Ishikawa (cell line): ENCODE data around the gene ZNHIT1.

ENCODE experiments used
- CEBPB ChIP-seq: IDR thresholded peaks from 2 replicates; pipeline ENCODE4 v1.6.1; 2012
- CREB1 ChIP-seq: IDR thresholded peaks from 2 replicates; pipeline ENCODE4 v1.6.1; 2012; ENCODE audit warnings: low read depth
- EGR1 ChIP-seq: IDR thresholded peaks from 2 replicates; pipeline ENCODE4 v1.6.1; 2012
- EP300 ChIP-seq: IDR thresholded peaks from 2 replicates; pipeline ENCODE4 v1.6.1; 2012; ENCODE audit warnings: borderline replicate concordance
- FOXM1 ChIP-seq: IDR thresholded peaks from 2 replicates; pipeline ENCODE4 v1.6.1; 2012; ENCODE audit warnings: low read depth, borderline replicate concordance
- NFIC ChIP-seq: IDR thresholded peaks from 2 replicates; pipeline ENCODE4 v1.6.1; 2012
- RAD21 ChIP-seq: IDR thresholded peaks from 2 replicates; pipeline ENCODE4 v1.6.1; 2012; ENCODE audit warnings: low read depth
- TAF1 ChIP-seq: IDR thresholded peaks from 2 replicates; pipeline ENCODE4 v1.6.1; 2012; ENCODE audit warnings: low read depth, mild to moderate bottlenecking
- TCF12 ChIP-seq: IDR thresholded peaks from 2 replicates; pipeline ENCODE4 v1.6.1; 2012; ENCODE audit warnings: low read depth
- TEAD4 ChIP-seq: IDR thresholded peaks from 2 replicates; pipeline ENCODE4 v1.6.1; 2012
- YY1 ChIP-seq: IDR thresholded peaks from 2 replicates; pipeline ENCODE4 v1.6.1; 2012; ENCODE audit warnings: low read depth
- ZBTB7A ChIP-seq: IDR thresholded peaks from 2 replicates; pipeline ENCODE4 v1.6.1; 2012; ENCODE audit warnings: low read depth
- TF ChIP-seq, protein P1 (sequence below): IDR thresholded peaks from 2 replicates; pipeline ENCODE4 v1.6.1; 2012
- TF ChIP-seq, protein P2 (sequence below): IDR thresholded peaks from 2 replicates; pipeline ENCODE4 v1.6.1; 2012; ENCODE audit warnings: low read depth, mild to moderate bottlenecking
- TF ChIP-seq, protein P3 (sequence below): IDR thresholded peaks from 2 replicates; pipeline ENCODE4 v1.6.1; 2012

Gene ZNHIT1

DNA sequence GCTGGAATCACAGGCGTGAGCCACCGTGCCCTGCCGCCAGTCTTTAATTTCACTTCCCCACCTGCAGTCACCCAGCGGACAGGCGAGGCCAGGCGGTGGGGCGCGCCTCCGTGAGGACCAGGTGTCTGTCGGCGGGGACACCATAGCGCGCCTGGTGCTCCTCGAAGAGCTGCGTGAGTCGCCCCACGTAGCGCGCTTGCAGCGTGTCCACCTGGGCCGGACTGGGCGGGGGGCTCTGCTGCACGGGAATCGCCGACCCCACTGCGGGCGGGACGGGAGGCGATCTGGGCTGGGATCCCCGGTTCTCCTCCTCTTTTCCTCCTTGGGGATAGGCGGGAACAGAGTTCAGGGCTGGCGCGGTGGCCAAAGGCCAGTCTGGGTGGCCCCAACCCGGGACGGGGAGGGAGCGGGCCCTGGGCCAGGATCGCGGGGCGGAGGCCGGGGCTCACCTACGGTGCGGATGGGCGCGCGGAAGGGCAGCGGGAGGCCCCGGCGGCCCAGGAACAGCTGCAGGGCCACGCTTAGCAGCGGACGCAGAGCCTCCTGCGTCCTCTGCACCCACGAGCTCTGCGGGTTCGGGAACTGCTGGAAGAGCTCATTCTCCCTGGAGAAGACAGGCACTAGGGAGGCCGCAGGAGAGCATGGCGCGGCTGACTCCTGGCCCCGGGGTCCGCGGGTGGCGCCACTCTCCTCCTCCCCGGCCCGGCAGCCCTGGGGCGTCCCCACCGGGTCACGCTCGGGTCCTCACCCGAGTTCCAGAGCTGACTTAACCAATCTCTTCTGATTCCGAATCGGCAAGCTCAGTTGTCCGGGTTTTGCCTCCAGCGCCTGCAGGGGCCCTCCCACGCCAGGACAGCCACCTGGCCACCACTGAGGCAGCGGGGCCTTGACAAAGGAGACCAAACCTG lies 16.0 kb upstream of the ZNHIT1 start:
- TF ChIP-seq, protein P1, sequence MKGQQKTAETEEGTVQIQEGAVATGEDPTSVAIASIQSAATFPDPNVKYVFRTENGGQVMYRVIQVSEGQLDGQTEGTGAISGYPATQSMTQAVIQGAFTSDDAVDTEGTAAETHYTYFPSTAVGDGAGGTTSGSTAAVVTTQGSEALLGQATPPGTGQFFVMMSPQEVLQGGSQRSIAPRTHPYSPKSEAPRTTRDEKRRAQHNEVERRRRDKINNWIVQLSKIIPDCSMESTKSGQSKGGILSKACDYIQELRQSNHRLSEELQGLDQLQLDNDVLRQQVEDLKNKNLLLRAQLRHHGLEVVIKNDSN, result no peak
- TF ChIP-seq EP300, result no peak
- TF ChIP-seq, protein P2, sequence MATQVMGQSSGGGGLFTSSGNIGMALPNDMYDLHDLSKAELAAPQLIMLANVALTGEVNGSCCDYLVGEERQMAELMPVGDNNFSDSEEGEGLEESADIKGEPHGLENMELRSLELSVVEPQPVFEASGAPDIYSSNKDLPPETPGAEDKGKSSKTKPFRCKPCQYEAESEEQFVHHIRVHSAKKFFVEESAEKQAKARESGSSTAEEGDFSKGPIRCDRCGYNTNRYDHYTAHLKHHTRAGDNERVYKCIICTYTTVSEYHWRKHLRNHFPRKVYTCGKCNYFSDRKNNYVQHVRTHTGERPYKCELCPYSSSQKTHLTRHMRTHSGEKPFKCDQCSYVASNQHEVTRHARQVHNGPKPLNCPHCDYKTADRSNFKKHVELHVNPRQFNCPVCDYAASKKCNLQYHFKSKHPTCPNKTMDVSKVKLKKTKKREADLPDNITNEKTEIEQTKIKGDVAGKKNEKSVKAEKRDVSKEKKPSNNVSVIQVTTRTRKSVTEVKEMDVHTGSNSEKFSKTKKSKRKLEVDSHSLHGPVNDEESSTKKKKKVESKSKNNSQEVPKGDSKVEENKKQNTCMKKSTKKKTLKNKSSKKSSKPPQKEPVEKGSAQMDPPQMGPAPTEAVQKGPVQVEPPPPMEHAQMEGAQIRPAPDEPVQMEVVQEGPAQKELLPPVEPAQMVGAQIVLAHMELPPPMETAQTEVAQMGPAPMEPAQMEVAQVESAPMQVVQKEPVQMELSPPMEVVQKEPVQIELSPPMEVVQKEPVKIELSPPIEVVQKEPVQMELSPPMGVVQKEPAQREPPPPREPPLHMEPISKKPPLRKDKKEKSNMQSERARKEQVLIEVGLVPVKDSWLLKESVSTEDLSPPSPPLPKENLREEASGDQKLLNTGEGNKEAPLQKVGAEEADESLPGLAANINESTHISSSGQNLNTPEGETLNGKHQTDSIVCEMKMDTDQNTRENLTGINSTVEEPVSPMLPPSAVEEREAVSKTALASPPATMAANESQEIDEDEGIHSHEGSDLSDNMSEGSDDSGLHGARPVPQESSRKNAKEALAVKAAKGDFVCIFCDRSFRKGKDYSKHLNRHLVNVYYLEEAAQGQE, result no peak
- no peak for TF ChIP-seq ZBTB7A
- TF ChIP-seq, protein P3, sequence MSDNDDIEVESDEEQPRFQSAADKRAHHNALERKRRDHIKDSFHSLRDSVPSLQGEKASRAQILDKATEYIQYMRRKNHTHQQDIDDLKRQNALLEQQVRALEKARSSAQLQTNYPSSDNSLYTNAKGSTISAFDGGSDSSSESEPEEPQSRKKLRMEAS, result no peak
- no peak for TF ChIP-seq TAF1
- TF ChIP-seq EGR1, result no peak
- no peak for TF ChIP-seq CREB1
- no peak for TF ChIP-seq TCF12
- no peak for TF ChIP-seq TEAD4
- no peak for TF ChIP-seq FOXM1
- TF ChIP-seq CEBPB, result no peak
- TF ChIP-seq YY1, result no peak
- TF ChIP-seq NFIC, result no peak

DNA sequence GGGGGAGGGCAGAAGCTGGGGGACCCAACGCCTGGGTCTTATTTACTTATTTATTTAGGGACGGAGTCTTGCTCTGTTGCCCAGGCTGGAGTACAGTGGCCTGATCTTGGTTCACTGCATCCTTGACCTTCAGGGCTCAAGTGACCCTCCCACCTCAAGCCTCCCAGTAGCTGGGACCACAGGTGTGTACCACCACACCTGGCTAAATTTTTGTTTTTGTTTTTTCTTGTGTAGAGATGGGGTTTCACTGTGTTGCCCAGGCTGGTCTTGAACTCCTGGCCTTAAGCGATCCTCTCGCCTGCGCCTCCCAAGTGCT lies 15.4 kb upstream of the ZNHIT1 start:
- TF ChIP-seq EGR1 (no peak), EP300 (no peak), CREB1 (no peak), RAD21 (no peak), TEAD4 (no peak), TAF1 (no peak), ZBTB7A (no peak), FOXM1 (no peak), TCF12 (no peak), NFIC (no peak), CEBPB (no peak), YY1 (no peak)
- TF ChIP-seq, protein P3, result no peak
- TF ChIP-seq, protein P2, result no peak
- TF ChIP-seq, protein P1, result no peak

DNA sequence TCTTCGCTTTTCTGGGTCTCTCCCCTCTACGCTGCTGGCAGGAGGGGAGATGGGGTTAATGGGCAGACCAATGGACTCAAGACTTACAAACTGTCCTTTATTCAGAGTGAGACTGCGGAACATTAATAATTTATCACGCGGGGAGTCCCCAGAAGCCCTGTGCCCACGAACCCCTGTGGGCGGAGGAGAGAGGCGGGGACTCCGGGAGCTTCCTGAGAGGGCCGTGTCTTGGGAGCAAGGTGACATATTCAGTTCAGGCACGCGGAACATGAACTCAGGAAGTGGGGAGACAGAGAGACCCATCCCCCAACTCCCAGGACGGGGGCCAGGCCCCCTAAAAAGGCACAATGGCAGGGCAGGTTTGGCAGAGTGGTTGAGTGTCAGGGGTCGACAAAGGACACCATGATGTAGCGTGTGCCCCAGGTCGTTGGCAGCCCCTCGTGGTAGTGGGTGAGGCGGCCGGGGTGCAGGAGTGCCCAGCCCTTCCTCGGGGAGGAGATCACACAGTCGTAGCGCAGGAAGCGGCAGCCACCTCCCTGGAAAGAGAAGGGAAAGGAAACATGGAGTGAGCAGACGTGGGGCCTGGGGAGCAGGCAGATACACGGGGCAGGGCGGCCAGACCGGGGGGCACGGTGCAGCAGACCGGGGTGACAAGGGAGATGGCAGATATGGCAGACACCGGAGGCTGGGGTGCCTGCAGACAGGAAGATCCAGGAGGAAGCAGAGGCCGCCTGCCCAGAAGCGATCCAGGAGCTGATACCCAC lies 11.9 kb upstream of the ZNHIT1 start:
- TF ChIP-seq ZBTB7A (no peak), EP300 (no peak), NFIC (no peak), CREB1 (no peak)
- TF ChIP-seq, protein P3, result no peak

DNA sequence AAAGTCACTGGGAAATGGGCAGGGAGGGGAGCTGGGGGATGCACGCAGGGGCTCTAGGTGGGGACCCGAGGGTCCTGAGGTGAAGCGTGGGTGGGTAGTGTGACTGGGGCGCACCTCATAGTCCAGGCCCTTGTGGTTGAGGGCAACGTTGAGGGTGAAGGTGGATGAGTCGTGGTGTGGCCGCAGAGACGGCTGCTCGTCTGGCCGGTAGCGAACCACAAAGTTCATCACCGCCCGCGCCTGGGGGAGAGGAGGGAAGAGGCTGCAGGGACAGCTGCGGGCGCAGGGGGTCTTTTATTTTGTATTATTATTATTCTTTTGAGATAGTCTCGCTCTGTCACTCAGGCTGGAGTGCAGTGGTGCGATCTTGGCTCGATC lies 11.3 kb upstream of the ZNHIT1 start:
- TF ChIP-seq FOXM1 (no peak), YY1 (no peak)
- TF ChIP-seq, protein P3, result no peak

DNA sequence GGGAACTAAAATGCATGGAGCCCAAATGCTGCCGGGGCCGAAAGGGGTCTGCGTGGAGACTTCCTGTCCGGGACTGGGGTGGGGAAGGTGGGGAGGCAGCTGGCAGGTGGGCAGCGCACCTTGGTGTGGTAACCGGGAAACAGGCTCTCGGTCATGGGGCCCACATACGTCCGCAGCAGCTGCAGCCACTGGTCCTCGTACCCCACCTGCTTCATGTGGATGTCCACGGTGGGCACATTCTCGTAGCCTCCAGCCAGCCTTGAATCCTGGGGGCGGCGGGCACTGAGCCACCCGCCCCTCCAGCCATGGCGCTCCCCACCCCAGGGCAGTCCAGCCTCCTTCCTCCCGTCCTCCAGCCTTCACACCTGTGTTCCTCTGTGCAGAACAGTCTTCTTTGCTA lies 10.5 kb upstream of the ZNHIT1 start:
- TF ChIP-seq YY1, result no peak
- TF ChIP-seq, protein P2, result no peak
- TF ChIP-seq, protein P3, result no peak
- TF ChIP-seq, protein P1, result no peak
- TF ChIP-seq EP300, result no peak
- no peak for TF ChIP-seq FOXM1
- TF ChIP-seq CREB1, result no peak
- TF ChIP-seq TAF1, result no peak
- TF ChIP-seq EGR1, result no peak
- no peak for TF ChIP-seq TCF12
- TF ChIP-seq NFIC, result no peak
- TF ChIP-seq RAD21, result no peak
- TF ChIP-seq ZBTB7A, result no peak
- TF ChIP-seq CEBPB, result no peak
